IPS-18c (cell line): ENCODE measurements around the gene SP3.

ENCODE experiments used
- H3K4me3 ChIP-seq: 2 replicates; pipeline ENCODE4 v1.7.0; 2013; ENCODE audit warnings: low read depth, mild to moderate bottlenecking, low read length, moderate library complexity; ENCODE audit not compliant: insufficient read depth
- H3K9me3 ChIP-seq: one replicate; pipeline ENCODE4 v1.6.1; 2013; ENCODE audit warnings: mild to moderate bottlenecking, low read length, moderate library complexity; ENCODE audit not compliant: control insufficient read depth, insufficient read depth

The SP3 gene

DNA sequence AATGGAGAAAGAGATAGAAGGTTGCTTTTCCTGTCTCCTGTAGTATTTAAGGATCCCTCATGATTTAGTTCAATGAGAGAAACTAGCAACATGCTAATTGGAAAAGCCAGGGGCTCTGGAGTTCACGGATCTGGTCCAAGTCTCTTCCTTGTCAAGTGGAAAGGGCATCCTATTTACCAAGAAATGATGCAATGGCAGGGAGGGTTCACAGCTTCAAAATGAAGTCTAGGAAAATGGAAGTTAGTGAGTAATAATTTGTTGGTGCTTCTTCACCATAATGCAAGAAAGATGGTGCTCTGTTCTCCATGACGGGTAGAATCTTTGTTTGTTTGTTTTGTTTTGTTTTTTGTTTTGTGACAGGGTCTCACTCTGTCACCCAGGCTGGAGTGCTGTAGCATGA lies 34.6 kb upstream of the SP3 start:
- Histone ChIP-seq H3K4me3 (no peak overlapping the region), H3K9me3 (no peaks in the 10 kb centered on the region)

DNA sequence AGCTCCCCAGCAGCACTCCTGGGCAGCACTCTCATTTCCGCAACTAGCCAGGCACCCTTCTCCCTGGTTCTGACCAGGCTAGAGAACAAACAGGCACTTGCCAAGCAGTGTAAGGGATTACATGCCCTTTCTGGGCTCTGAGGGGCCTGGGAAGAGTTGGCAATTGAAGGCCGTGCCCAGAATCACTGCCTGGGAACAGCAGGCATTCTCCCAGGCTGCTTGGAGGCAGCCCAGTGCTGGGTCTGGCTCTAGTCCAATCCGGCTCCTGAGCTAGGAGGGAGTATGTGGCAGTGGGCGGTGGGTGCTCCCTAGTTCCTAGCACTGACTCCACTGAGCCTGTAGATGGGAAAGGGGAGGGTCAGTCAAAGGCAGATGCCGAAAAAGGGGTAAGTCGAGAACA lies 34.1 kb upstream of the SP3 start:
- Histone ChIP-seq H3K9me3 (no peaks in the 10 kb centered on the region), H3K4me3 (no peak overlapping the region)

DNA sequence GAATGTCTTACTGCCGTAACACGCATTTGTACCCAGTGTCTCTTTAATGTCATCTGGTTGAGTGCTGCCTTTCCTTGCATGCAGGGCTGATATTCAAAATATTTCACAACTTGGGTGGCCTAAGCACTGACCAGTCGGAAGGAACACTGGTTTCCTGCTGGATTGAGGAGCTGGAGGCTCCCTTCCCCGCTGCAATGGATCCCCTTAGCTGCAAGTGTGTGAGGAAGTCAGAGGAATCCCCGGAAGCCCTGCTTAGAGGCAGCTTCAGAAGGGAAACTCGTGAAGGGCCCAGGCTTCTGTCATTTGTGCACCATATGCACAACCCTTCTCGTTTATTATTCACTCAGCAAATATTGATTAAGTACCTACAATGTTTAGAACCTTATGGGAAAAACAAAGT lies 33.2 kb upstream of the SP3 start:
- H3K4me3 ChIP-seq: no peak overlapping the region
- H3K9me3 ChIP-seq: no peaks in the 10 kb centered on the region

GRCh38 chr2:173997753-173998152 lies 32.6 kb upstream of the SP3 start:
- Histone ChIP-seq H3K9me3 (no peaks in the 10 kb centered on the region), H3K4me3 (no peak overlapping the region)

DNA sequence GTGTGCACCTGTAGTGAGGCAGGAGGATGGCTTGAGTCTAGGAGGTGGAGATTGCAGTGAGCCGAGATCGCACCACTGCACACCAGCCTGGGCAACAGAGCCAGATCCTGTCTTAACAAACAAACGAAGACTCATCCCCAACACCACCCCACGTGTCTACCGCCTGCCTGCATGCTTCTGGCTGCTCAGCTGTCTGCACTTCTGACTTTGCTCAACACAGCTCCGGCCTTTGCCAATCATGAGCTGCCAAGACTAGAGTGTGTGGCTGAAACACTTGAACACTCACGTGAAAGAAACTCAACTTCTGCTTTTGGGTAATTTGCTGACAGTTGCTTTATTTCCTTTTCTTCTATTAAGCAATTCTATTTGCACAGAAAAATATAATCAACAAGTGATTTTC lies 32.1 kb upstream of the SP3 start:
- no peak overlapping the region for H3K4me3 ChIP-seq
- H3K9me3 ChIP-seq: no peaks in the 10 kb centered on the region

DNA sequence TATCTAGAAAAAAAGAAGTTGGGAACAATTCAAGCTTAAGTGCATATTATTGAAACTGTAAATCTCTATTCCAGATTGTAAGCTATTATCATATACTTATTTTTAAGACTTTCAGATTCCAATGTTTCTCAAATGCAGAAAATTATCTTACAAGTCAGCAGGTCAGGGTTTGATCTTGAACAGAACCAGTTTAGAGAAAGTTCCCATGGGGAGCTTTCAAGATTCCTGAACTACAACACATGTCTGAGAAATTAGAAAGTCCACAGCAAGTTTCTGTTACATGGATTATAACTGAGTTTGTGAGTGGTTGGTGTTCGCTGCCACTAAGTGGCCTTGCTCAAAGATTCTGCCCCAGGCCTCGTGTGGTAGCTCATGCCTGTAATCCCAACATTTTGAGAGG lies 31.6 kb upstream of the SP3 start:
- no peak overlapping the region for H3K4me3 ChIP-seq
- no peaks in the 10 kb centered on the region for H3K9me3 ChIP-seq

DNA sequence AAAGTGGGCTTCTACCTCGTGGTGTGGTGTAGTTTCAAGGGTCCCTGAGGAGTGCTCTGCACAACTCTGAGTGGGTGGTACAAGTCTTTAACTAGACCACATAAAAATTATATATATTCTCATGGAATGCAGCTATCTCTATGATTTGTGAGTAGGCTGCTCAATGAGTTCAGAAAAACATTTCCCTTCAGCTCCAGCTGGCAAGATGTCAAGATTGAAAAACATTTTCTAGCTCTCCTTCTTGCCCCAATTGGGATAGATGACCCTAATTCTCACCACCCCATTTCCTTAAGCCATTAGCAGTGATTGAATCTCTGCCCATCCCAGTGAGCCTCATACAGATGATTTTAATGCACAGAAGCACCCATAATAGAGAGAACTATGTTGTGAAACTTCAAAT lies 28.3 kb upstream of the SP3 start:
- H3K9me3 ChIP-seq: no peaks in the 10 kb centered on the region
- no peak overlapping the region for H3K4me3 ChIP-seq

- no peak overlapping the region for H3K4me3 ChIP-seq
- no peaks in the 10 kb centered on the region for H3K9me3 ChIP-seq
These were observed 26.8 kb upstream of the SP3 start for GRCh38 chr2:173991856-173992588.

DNA sequence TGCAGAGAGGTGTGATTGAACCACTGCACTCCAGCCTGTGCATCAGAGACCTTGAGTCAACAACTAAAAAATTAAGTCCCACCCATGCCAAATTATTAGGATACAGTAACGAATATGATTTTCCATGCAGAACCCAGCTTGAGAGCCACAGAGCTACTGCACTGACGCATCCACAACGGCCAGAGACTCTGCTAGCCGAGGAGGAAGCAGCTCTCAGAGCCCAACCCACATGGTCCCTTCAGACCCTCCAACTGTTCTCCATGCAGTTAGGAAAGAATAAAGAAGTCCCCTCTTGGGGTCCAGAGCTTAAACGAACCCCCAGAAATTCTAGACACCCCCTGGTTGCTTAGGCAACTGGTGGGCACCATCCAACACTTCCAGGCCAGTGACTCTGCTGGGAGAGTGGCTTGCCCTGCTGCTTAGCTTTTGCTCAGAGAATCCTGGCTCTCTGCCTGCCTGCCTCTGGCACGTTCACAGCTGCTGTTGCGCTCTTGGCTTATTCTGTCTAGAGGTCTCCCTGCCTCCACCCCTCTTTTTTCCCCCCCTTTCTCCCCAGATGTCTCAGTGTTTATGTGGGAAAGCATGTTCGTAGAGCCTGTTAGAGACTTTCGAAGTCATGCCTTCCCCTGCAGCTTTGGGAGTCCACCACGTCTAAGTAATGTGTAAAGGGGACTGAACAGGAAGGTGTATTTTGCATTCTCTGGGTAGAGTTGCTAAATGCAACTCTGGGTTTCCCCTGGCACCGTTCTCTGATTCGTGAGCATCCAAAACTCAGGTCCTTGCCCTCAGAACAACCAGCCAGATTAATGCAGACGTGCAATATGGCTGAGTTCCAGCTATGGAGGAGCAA lies 26.0 kb upstream of the SP3 start:
- H3K4me3 ChIP-seq: no peak overlapping the region

GRCh38 chr2:173990245-173990644 lies 25.1 kb upstream of the SP3 start:
- Histone ChIP-seq H3K4me3 (no peak overlapping the region), H3K9me3 (no peaks in the 10 kb centered on the region)

More for the DNA sequence above, 26.0 kb upstream of the SP3 start:
- H3K9me3 ChIP-seq: no peaks in the 10 kb centered on the region

GRCh38 chr2:173989884-173990215 lies 24.7 kb upstream of the SP3 start:
- no peak overlapping the region for H3K4me3 ChIP-seq
- no peaks in the 10 kb centered on the region for H3K9me3 ChIP-seq

DNA sequence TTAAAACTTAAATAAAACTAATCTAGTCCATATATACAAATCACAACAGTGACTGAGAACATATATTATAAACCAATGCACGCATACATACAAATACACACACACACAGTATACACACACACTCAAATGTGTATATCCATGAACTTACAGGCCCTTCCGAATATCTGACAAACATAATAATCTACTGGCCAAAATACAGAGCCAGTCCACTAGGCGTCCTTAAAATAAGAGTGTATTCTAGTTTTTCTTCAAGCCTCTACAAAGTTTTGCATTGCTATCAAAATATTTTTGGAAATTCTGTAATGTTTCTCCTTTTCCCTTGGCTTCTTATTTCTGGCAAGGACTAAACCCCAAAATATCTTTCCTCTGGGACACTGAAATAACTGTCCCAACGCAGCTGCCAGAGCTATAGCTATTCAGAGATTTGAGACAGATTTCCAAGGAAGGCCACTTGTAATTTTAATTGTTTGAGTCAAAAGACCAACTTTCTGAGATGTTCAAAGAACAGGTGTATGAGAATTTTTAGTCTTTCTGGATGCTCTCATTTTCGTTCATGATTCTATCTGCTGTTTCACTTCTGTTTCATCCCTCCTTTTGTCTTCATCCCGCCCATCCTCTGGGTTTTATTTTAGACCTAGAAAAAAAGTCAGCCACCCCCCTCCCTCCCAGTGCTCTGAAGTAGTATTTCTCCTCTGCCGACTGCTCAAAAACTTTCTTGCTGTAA lies 24.1 kb upstream of the SP3 start:
- Histone ChIP-seq H3K9me3 (no peaks in the 10 kb centered on the region), H3K4me3 (no peak overlapping the region)

GRCh38 chr2:173986805-173987204 lies 21.6 kb upstream of the SP3 start:
- no peak overlapping the region for H3K4me3 ChIP-seq
- no peaks in the 10 kb centered on the region for H3K9me3 ChIP-seq

- H3K9me3 ChIP-seq: no peaks in the 10 kb centered on the region
- H3K4me3 ChIP-seq: no peak overlapping the region
These were observed 20.4 kb upstream of the SP3 start for GRCh38 chr2:173985605-173985992.

DNA sequence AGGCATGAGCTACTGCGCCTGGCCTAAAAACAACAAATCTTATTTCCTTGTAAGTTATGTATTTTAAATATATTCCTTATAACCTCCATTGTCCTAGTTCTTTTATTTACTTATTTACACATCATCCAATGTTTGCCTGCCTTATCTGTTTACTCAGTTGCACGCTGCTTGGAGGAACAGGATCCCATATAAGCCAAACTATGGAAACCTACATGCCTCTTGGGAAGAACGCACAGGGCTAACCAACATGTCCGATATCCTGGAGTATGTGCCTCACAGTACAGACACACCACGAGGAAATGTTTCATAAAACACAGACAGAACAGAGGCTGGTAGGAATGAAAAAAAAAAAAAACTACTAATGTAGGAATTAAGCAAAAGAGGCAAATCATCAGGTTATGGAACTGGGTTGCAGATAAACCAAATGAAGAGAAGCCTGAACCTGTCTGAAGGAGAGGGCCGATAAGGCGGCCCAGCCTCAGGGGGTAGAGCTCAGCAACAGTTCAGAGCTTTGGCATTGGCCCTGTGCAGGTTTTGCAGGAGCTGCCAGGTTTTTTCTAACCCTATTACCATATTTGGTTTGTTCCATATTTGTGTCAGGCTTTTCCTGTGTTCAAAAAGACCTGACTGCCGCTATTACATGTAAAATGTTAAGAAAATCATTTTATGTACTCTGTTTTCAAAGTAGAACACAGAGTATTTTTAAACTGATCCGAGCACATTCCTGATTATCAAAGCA lies 19.9 kb upstream of the SP3 start:
- no peak overlapping the region for H3K4me3 ChIP-seq
- H3K9me3 ChIP-seq: no peaks in the 10 kb centered on the region

DNA sequence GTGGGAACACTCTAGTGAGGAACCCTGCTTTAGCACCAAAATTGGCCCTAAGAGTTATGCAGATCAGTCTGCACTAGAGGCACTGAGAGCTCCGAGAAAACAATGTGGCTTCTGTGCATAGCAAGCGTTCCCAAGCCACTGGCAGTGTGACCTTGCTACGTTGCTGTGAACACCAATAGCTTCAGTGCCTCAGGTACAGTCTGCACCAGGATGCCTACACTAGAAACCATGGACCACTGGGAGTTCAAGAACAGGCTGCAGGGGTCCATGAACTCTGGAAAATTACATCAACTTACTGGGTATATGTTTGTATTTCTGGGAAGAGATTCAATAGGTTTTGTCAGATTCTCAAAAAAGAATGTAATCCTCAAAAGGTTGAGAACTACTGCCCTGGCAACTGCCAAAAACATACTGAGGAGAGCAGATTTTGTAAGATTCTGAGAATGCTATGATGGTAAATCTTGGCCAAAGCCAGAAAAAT lies 18.3 kb upstream of the SP3 start:
- H3K9me3 ChIP-seq: no peaks in the 10 kb centered on the region

GRCh38 chr2:173982918-173983317 lies 17.7 kb upstream of the SP3 start:
- H3K4me3 ChIP-seq: no peak overlapping the region
- H3K9me3 ChIP-seq: no peaks in the 10 kb centered on the region

More for the DNA sequence above, 18.3 kb upstream of the SP3 start:
- H3K4me3 ChIP-seq: no peak overlapping the region
